T-cell (primary cell): ENCODE measurements around the gene BANF2. TPM values are rescaled to one million over a fixed set of nuclear protein-coding genes. Genes with fewer than 3 reads are reported as not detected.

Experiments
- ATAC-seq, 4 experiments: fragments of 200-7000 bp in 3 of 4; fragments of 150-1000 bp in 1 of 4; cut with Tn5 transposase; replicated peaks in 1 of 4; 1 replicate in 3 of 4; 2 replicates in 1 of 4; pipeline ENCODE4 v1.10.0; 2021; ENCODE audit warnings: moderate library complexity in 3 of 4, mild to moderate bottlenecking in 2 of 4, moderate number of reproducible peaks in 1 of 4
- CTCF ChIA-PET, 2 donors: fragments of 300-600 bp; sonication (Branson Sonifier 250); formaldehyde crosslinking; loops; one replicate each; lab custom pipeline; 2022; ENCODE audit warnings: antibody characterized with exemption in 2 of 2; lab: Charles Lee
- POLR2A ChIA-PET, 2 donors: fragments of 300-600 bp; sonication (Branson Sonifier 250); formaldehyde crosslinking; loops; one replicate each; lab custom pipeline; 2022; ENCODE audit warnings: antibody characterized with exemption in 2 of 2; lab: Charles Lee
- DNase-seq, 35 experiments: peaks; one replicate each; pipeline versions ENCODE4 v3.0.0 to v3.0.0-alpha.2; 2013 to 2023
- H3K27ac ChIP-seq: one replicate; pipeline ENCODE4 v1.5.1; 2013; ENCODE audit warnings: low read length
- H3K27me3 ChIP-seq, 2 experiments: replicated peaks in 1 of 2; 1 replicate in 1 of 2; 2 replicates in 1 of 2; pipeline versions ENCODE4 v1.6.1 to v1.7.0; 2013; ENCODE audit warnings: low read length in 1 of 2, mixed read lengths in 1 of 2; ENCODE audit not compliant: control insufficient read depth in 2 of 2, insufficient read depth in 2 of 2; ENCODE audit errors: extremely low read depth in 1 of 2
- H3K36me3 ChIP-seq, 2 donors: 1 replicate in 1 of 2; 2 replicates in 1 of 2; pipeline versions ENCODE4 v1.6.1 to v1.7.0; 2013; ENCODE audit warnings: low read length in 1 of 2; ENCODE audit not compliant: control insufficient read depth in 2 of 2, insufficient read depth in 1 of 2; ENCODE audit errors: extremely low read depth in 1 of 2
- H3K4me1 ChIP-seq, 2 experiments: 1 replicate in 1 of 2; 2 replicates in 1 of 2; pipeline versions ENCODE4 v1.6.1 to v1.7.0; 2013; ENCODE audit warnings: low read length in 2 of 2, mixed read lengths in 1 of 2; ENCODE audit not compliant: insufficient read depth in 2 of 2, control insufficient read depth in 1 of 2; ENCODE audit errors: extremely low read depth in 1 of 2
- H3K4me3 ChIP-seq, 2 donors: 1 replicate in 1 of 2; 2 replicates in 1 of 2; pipeline versions ENCODE4 v1.5.1 to v1.7.0; 2013; ENCODE audit warnings: mild to moderate bottlenecking in 2 of 2, low read length in 1 of 2, moderate library complexity in 1 of 2; ENCODE audit not compliant: control insufficient read depth in 1 of 2; ENCODE audit errors: extremely low read depth in 1 of 2
- H3K9me3 ChIP-seq: 2 replicates; pipeline ENCODE4 v1.7.0; 2013
- H3K27ac Mint-ChIP-seq, 2 donors: one replicate each; pipeline ENCODE4 v1.8.0; 2020 to 2021; ENCODE audit warnings: mild to moderate bottlenecking in 2 of 2, mixed read lengths in 2 of 2
- H3K27me3 Mint-ChIP-seq, 2 donors: one replicate each; pipeline ENCODE4 v1.8.0; 2021 to 2022; ENCODE audit warnings: mixed read lengths in 2 of 2
- H3K36me3 Mint-ChIP-seq: one replicate; pipeline ENCODE4 v1.8.0; 2021; ENCODE audit warnings: mixed read lengths
- H3K4me1 Mint-ChIP-seq, 3 donors: one replicate each; pipeline ENCODE4 v1.8.0; 2020 to 2022; ENCODE audit warnings: mixed read lengths in 3 of 3, mild to moderate bottlenecking in 1 of 3
- H3K4me3 Mint-ChIP-seq, 3 donors: one replicate each; pipeline ENCODE4 v1.8.0; 2020 to 2022; ENCODE audit warnings: mild to moderate bottlenecking in 3 of 3, mixed read lengths in 3 of 3, moderate library complexity in 3 of 3
- H3K9me3 Mint-ChIP-seq, 3 donors: one replicate each; pipeline ENCODE4 v1.8.0; 2020 to 2022; ENCODE audit warnings: mixed read lengths in 3 of 3
- WGBS: methylation state at CpG from one replicate; pipeline ENCODE4 v1.1.5; 2013; ENCODE audit warnings: missing lambda C conversion rate; ENCODE audit not compliant: insufficient coverage; 5-methylcytosine and 5-hydroxymethylcytosine counted together
- total RNA-seq, 35 experiments: library from RNA in 6 of 35; stranded (reverse) in 6 of 35; fragments of 120-200 nt in 1 of 35; gene quantifications; one replicate each; pipeline versions ENCODE4 v1.2.1 to v1.2.4 and lab custom pipeline; 2013 to 2026

BANF2 gene
- total RNA-seq, 5 donors from 2014 or later (not counting 1 experiment from before 2014, with no cell fraction given) = not detected

- peaks cover 0 to 4% of the 10 kb centered on the region in 2 donors for H3K36me3 ChIP-seq
- no peaks in the 10 kb centered on the region for H3K9me3 Mint-ChIP-seq
- H3K27ac ChIP-seq = no peak overlapping the region
- H3K27me3 Mint-ChIP-seq = no peaks in the 10 kb centered on the region
- ChIA-PET POLR2A (interaction anchor here in 1 of 2 donors (0.6 kb wide), 1 partner anchor 108 kb away, joined by 4 read pairs; no protein-coding TSS in a partner anchor), CTCF (interaction anchor here in 1 of 2 donors (0.6 kb wide), 1 partner anchor 9 kb away, joined by 6 read pairs; no protein-coding TSS in a partner anchor)
- peaks cover 6% of the 10 kb centered on the region for H3K36me3 Mint-ChIP-seq
- 96% methylated on average over 4 of the region's 9 CpGs for WGBS
- peaks cover 0 to 3% of the 10 kb centered on the region in 2 experiments for H3K4me1 ChIP-seq
- no peak overlapping the region for H3K4me3 ChIP-seq
- no peaks in the 10 kb centered on the region for H3K9me3 ChIP-seq
- no peak overlapping the region for H3K27ac Mint-ChIP-seq
- DNase-seq (no peak), ATAC-seq (no peak)
- H3K27me3 ChIP-seq = no peaks in the 10 kb centered on the region
- H3K4me1 Mint-ChIP-seq = peaks cover 12 to 25% (median 23%) of the 10 kb centered on the region in 3 donors
- no peak overlapping the region for H3K4me3 Mint-ChIP-seq
Measured at GRCh38 chr20:17674722-17675518, 24.8 kb upstream of the BANF2 start.

- DNase-seq (no peak), ATAC-seq (no peak)
- H3K27me3 ChIP-seq = no peaks in the 10 kb centered on the region
- ChIA-PET POLR2A (interaction anchor here in 1 of 2 donors (0.5 to 0.6 kb wide), 2 partner anchors 65 to 108 kb away, joined by 4 to 5 read pairs; no protein-coding TSS in a partner anchor), CTCF (interaction anchor here in 1 of 2 donors (0.6 kb wide), 1 partner anchor 10 kb away, joined by 6 read pairs; no protein-coding TSS in a partner anchor)
- no peaks in the 10 kb centered on the region for H3K9me3 Mint-ChIP-seq
- no peaks in the 10 kb centered on the region for H3K9me3 ChIP-seq
- peak overlapping the region in 1 of 2 donors; percentile 3 for H3K27ac Mint-ChIP-seq
- WGBS = 93% methylated on average over 8 of the region's 13 CpGs
- H3K4me1 Mint-ChIP-seq = peaks cover 17 to 28% (median 26%) of the 10 kb centered on the region in 3 donors
- no peaks in the 10 kb centered on the region for H3K27me3 Mint-ChIP-seq
- no peak overlapping the region for H3K4me3 ChIP-seq
- no peak overlapping the region for H3K4me3 Mint-ChIP-seq
- H3K27ac ChIP-seq = no peak overlapping the region
- peaks cover 0 to 4% of the 10 kb centered on the region in 2 donors for H3K36me3 ChIP-seq
- peaks cover 0 to 11% of the 10 kb centered on the region in 2 experiments for H3K4me1 ChIP-seq
- peaks cover 6% of the 10 kb centered on the region for H3K36me3 Mint-ChIP-seq
Measured at GRCh38 chr20:17675519-17676377, 24.0 kb upstream of the BANF2 start.

- Mint-ChIP-seq H3K4me1 (peaks cover 17 to 22% (median 20%) of the 10 kb centered on the region in 3 donors), H3K27ac (no peak overlapping the region), H3K36me3 (peaks cover 6% of the 10 kb centered on the region), H3K9me3 (no peaks in the 10 kb centered on the region), H3K27me3 (no peaks in the 10 kb centered on the region), H3K4me3 (no peak overlapping the region)
- DNase-seq (no peak), ATAC-seq (no peak)
- H3K27me3 ChIP-seq = no peaks in the 10 kb centered on the region
- POLR2A ChIA-PET = no interaction called here
- peaks cover 0 to 13% of the 10 kb centered on the region in 2 experiments for H3K4me1 ChIP-seq
- H3K27ac ChIP-seq = no peak overlapping the region
- peaks cover 0 to 4% of the 10 kb centered on the region in 2 donors for H3K36me3 ChIP-seq
- CTCF ChIA-PET = no interaction called here
- no CpG with 5 or more reads among the region's 4 CpGs for WGBS
- H3K4me3 ChIP-seq = no peak overlapping the region
- no peaks in the 10 kb centered on the region for H3K9me3 ChIP-seq
Measured at GRCh38 chr20:17676378-17676759, 23.4 kb upstream of the BANF2 start.

- no peaks in the 10 kb centered on the region for H3K27me3 ChIP-seq
- H3K27me3 Mint-ChIP-seq = no peaks in the 10 kb centered on the region
- no peaks in the 10 kb centered on the region for H3K9me3 ChIP-seq
- no peak overlapping the region for H3K4me3 ChIP-seq
- ChIA-PET CTCF (interaction anchor here in 1 of 2 donors (0.6 to 0.7 kb wide), 2 partner anchors 182 to 310 kb away, joined by 4 read pairs; no protein-coding TSS in a partner anchor), POLR2A (interaction anchor here in 1 of 2 donors (0.6 kb wide), 1 partner anchor 298 kb away, joined by 3 read pairs; no protein-coding TSS in a partner anchor)
- no peaks in the 10 kb centered on the region for H3K9me3 Mint-ChIP-seq
- H3K36me3 Mint-ChIP-seq = peaks cover 6% of the 10 kb centered on the region
- ATAC-seq = no peak
- H3K4me1 Mint-ChIP-seq = peaks cover 15 to 22% (median 17%) of the 10 kb centered on the region in 3 donors
- no peak overlapping the region for H3K4me3 Mint-ChIP-seq
- no peak overlapping the region for H3K27ac Mint-ChIP-seq
- WGBS = no CpG with 5 or more reads among the region's 2 CpGs
- peaks cover 0 to 4% of the 10 kb centered on the region in 2 donors for H3K36me3 ChIP-seq
- no peak for DNase-seq
- H3K4me1 ChIP-seq = peaks cover 0 to 13% of the 10 kb centered on the region in 2 experiments
- H3K27ac ChIP-seq = no peak overlapping the region
Measured at GRCh38 chr20:17676942-17677341, 22.8 kb upstream of the BANF2 start.

- Histone ChIP-seq H3K27ac (no peak overlapping the region), H3K4me3 (no peak overlapping the region), H3K9me3 (no peaks in the 10 kb centered on the region), H3K36me3 (peaks cover 0 to 4% of the 10 kb centered on the region in 2 donors), H3K27me3 (no peaks in the 10 kb centered on the region), H3K4me1 (peaks cover 3 to 22% of the 10 kb centered on the region in 2 experiments)
- ChIA-PET CTCF (no interaction called here), POLR2A (no interaction called here)
- DNase-seq (no peak), ATAC-seq (no peak)
- no peak overlapping the region for H3K4me3 Mint-ChIP-seq
- H3K36me3 Mint-ChIP-seq = peaks cover 3% of the 10 kb centered on the region
- peaks cover 22 to 25% (median 24%) of the 10 kb centered on the region in 3 donors for H3K4me1 Mint-ChIP-seq
- peaks cover 0 to 4% of the 10 kb centered on the region in 2 donors for H3K27me3 Mint-ChIP-seq
- no peak overlapping the region for H3K27ac Mint-ChIP-seq
- no peaks in the 10 kb centered on the region for H3K9me3 Mint-ChIP-seq
- WGBS = 100% methylated on average over 1 of the region's 2 CpGs
Measured at GRCh38 chr20:17678295-17678694, 21.5 kb upstream of the BANF2 start.

- Histone ChIP-seq H3K4me3 (no peak overlapping the region), H3K4me1 (peaks cover 3 to 22% of the 10 kb centered on the region in 2 experiments), H3K36me3 (peaks cover 0 to 4% of the 10 kb centered on the region in 2 donors), H3K27me3 (peaks cover 0 to 5% of the 10 kb centered on the region in 2 experiments), H3K9me3 (no peaks in the 10 kb centered on the region), H3K27ac (no peak overlapping the region)
- peaks cover 22 to 26% (median 26%) of the 10 kb centered on the region in 3 donors for H3K4me1 Mint-ChIP-seq
- H3K36me3 Mint-ChIP-seq = peaks cover 3% of the 10 kb centered on the region
- H3K4me3 Mint-ChIP-seq = no peak overlapping the region
- CTCF ChIA-PET = no interaction called here
- POLR2A ChIA-PET = no interaction called here
- H3K9me3 Mint-ChIP-seq = no peaks in the 10 kb centered on the region
- no CpG with 5 or more reads among the region's 3 CpGs for WGBS
- H3K27ac Mint-ChIP-seq = no peak overlapping the region
- peaks cover 0 to 5% of the 10 kb centered on the region in 2 donors for H3K27me3 Mint-ChIP-seq
- ATAC-seq (no peak), DNase-seq (no peak)
Measured at GRCh38 chr20:17678886-17679285, 20.9 kb upstream of the BANF2 start.
